ENCODE results near the gene OSBPL7.

Gene OSBPL7

DNA sequence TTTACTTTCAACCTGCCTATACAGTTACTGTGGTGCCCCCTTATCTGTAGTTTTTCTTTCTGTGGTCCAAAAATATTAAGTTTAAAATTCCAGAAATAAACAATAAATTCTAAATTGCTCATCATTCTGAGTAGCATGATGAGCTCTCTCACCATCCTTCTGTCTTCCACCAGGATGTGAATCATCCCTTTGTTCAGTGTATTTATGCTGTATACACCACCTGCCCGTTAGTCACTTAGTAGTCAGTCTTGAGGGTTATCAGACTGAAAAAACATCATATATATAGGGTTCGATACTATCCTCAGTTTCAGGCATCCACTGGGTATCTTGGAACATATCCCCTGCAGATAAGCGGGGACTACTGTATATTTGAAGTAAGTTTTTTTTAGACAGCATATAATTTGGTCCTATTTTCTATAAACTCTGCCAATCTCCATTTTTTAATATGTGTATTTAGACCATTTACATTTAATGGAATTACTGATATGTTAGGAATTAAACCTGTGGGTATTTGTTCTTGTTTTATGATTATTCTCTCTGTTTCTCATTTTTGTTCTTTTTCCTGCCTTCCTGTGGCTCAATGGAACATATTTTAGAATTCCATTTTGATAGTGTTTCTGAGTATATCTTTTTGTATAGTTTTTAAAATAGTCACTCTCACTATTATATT, 57.5 kb downstream of the OSBPL7 start:
- DNase-seq (ENCODE audit: low read depth), result no peak

DNA sequence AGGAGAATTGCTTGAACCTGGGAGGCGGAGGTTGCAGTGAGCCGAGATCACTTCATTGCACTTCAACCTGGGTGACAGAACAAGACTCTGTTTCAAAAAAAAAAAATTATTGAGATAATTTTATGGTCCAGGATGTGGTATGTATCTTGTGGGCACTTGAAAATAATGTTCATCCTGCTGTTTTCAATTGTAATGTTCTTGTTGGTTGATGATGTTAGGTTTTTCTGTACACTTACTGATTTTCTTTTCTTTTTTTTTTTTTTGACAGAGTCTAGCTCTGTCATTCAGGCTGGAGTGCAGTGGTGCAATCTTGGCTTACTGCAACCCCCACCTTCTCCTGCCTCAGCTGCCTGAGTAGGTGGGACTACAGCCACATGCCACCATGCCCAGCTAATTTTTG, 58.9 kb downstream of the OSBPL7 start:
- no peak for DNase-seq (ENCODE audit: low read depth)

GRCh38 chr17:47760409-47761140, 61.0 kb downstream of the OSBPL7 start:
- DNase-seq (ENCODE audit: low read depth), result no peak

DNA sequence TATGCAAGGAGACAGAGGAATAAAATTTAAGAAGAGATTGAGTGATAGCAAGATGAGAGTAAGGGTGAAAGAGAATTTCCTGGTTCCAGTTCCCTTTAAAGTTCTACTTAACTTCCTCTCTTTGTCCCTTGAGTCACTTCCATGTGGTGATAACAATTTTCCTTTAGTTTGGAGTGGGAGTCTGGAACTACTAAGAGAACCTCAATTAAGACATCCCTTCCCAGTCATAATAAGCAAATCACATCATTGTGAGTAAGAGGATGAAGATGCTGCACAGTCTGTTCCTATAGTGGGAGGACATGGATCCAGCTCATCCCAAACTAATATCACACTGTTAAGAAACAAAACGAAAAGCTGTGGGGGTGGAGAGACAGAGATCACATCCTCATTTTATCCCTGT, 64.2 kb downstream of the OSBPL7 start:
- no peak for DNase-seq (ENCODE audit: low read depth)

All from activated T-helper 9 cell treated with anti-CD3 and anti-CD28 coated beads, Interleukin-2, amount 50 U/mL, for 16 hours (primary cell).